Mucosa of gallbladder (tissue), 1 donor: Measurements from ENCODE around the gene LRFN2. TPM values are rescaled to one million over a fixed set of nuclear protein-coding genes. Genes with fewer than 3 reads are reported as not detected.

Experiments used
- DNase-seq: peaks from one replicate; pipeline ENCODE4 v3.0.0-alpha.2; 2020; ENCODE audit warnings: low spot score
- total RNA-seq: library from RNA; stranded (reverse); gene quantifications from one replicate; pipeline ENCODE4 v1.2.1, GENCODE V29; 2021
- donor health status: DM: no; HTN: no; CAD: no.

LRFN2 gene
- total RNA-seq, 1 donor from 2014 or later, result not detected

GRCh38 chr6:40438246-40438887 is 148.8 kb downstream of the LRFN2 start:
- DNase-seq, result no peak

- no peak for DNase-seq
Measured at GRCh38 chr6:40437631-40438030, 149.5 kb downstream of the LRFN2 start.

GRCh38 chr6:40436685-40437604 is 150.2 kb downstream of the LRFN2 start:
- no peak for DNase-seq

GRCh38 chr6:40432982-40433381 is 154.2 kb downstream of the LRFN2 start:
- DNase-seq, result no peak

GRCh38 chr6:40431706-40432105 is 155.5 kb downstream of the LRFN2 start:
- no peak for DNase-seq

GRCh38 chr6:40427196-40427595 is 160.0 kb downstream of the LRFN2 start:
- no peak for DNase-seq

GRCh38 chr6:40426346-40427066 is 160.7 kb downstream of the LRFN2 start:
- DNase-seq, result no peak

- DNase-seq, result no peak
Measured at GRCh38 chr6:40425192-40425919, 161.8 kb downstream of the LRFN2 start.

- no peak for DNase-seq
Measured at GRCh38 chr6:40422046-40422445, 165.1 kb downstream of the LRFN2 start.

GRCh38 chr6:40419946-40420728 is 167.0 kb downstream of the LRFN2 start:
- DNase-seq, result no peak

- DNase-seq, result peak; percentile 52
Measured at GRCh38 chr6:40419377-40419776, 167.8 kb downstream of the LRFN2 start.

GRCh38 chr6:40417031-40417430 is 170.1 kb downstream of the LRFN2 start:
- no peak for DNase-seq

- no peak for DNase-seq
Measured at GRCh38 chr6:40414617-40415016, 172.5 kb downstream of the LRFN2 start.

GRCh38 chr6:40413239-40413638 is 173.9 kb downstream of the LRFN2 start:
- no peak for DNase-seq

- DNase-seq, result no peak
Measured at GRCh38 chr6:40411881-40412280, 175.3 kb downstream of the LRFN2 start.

GRCh38 chr6:40410821-40411220 is 176.3 kb downstream of the LRFN2 start:
- DNase-seq, result no peak

GRCh38 chr6:40409716-40410397 is 177.3 kb downstream of the LRFN2 start:
- DNase-seq, result no peak

- no peak for DNase-seq
Measured at GRCh38 chr6:40408786-40409542, 178.2 kb downstream of the LRFN2 start.

- no peak for DNase-seq
Measured at GRCh38 chr6:40407239-40407638, 179.9 kb downstream of the LRFN2 start.

GRCh38 chr6:40406175-40406574 is 181.0 kb downstream of the LRFN2 start:
- DNase-seq, result no peak
